CD4-positive, alpha-beta T cell treated with Interleukin-2 at 100 ng/mL for 4 hours (primary cell): ENCODE results near the gene CYTH3.
"Not testable (repeated sequence)": the region's sequence is repeated elsewhere in the genome, so short reads cannot be mapped to it uniquely, and the experiment has no call there.

Source experiments
- DNase-seq: peaks from one replicate; pipeline ENCODE4 v3.0.0-alpha.2; 2020; ENCODE audit warnings: low spot score

Gene CYTH3

GRCh38 chr7:6193709-6194108 lies 78.7 kb downstream of the CYTH3 start:
- no peak for DNase-seq

DNA sequence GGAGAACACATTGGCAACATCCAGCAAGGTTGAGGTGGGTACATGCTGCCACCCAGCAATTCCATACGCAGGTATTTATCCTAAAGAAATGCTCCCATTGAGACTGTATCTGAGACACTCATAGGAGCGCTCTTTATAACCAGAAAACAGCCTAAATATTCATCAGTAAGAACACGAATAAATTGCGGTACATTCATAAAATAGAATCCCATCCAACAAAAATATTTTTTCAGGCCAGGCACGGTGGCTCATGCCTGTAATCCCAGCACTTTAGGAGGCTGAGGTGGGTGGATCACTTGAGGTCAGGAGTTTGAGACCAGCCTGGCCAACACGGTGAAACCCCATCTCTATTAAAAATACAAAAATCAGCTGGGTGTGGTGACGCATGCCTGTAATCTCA lies 81.9 kb downstream of the CYTH3 start:
- not testable (repeated sequence) for DNase-seq

DNA sequence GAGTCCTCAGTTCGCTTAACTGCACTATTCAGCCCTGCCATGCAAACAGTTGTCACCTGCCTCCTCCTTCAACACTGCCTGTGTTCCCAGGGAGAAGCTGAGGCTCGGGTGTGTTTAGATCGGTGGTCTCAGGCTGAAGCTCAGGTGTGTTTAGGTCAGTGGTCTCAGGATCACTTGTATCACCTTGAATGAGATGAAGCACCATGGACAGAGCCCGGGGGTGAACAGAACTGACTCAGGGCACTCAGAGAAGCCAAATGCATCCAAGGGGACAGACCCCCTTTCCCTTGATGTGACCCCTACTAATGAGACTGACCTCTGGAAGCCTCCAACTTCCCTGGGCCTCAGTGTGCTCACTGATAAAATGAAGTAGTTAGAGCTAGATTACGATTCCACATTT lies 84.0 kb downstream of the CYTH3 start:
- no peak for DNase-seq

- no peak for DNase-seq
Observed at GRCh38 chr7:6186577-6186976, 85.8 kb downstream of the CYTH3 start.

DNA sequence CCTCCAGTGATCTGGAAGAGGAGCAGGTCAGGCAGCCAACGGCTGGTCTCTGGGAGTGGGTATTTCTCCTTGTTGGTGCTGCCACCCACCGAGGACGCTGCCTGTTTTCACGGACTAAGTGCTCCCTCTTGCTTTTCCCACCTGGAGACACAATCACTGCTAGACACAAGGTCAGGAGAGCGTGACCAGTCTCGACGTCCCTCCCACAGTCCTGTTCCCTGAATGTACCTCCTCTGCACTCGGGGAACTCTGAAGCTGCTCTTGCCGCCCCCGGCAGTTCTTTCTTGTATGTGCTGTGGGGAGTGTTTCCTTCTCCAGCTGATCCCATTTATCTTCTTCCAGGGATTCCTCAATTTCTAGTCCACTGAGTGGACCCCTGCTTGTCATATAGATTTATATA lies 89.4 kb downstream of the CYTH3 start:
- no peak for DNase-seq

DNA sequence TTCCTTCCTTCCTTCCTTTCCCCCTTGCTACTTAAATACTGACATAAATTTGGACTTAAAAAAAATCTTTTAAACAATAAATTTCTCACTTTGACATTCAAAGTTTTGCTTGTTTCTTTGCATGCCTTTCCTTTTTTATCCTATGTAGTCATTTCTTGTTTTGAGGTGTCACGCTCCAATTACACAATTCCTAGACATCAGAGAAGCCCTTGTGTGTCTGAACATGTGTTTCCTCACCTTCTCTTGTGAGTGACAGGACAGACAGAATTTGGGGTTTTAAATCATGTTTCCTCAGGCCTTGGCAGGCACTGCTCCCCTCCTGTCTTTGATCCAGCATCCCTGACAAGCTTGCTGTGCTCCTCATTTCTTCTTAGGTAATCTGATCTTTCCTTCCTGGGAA lies 91.3 kb downstream of the CYTH3 start:
- DNase-seq = no peak

GRCh38 chr7:6180344-6180725 lies 92.1 kb downstream of the CYTH3 start:
- DNase-seq = no peak

DNA sequence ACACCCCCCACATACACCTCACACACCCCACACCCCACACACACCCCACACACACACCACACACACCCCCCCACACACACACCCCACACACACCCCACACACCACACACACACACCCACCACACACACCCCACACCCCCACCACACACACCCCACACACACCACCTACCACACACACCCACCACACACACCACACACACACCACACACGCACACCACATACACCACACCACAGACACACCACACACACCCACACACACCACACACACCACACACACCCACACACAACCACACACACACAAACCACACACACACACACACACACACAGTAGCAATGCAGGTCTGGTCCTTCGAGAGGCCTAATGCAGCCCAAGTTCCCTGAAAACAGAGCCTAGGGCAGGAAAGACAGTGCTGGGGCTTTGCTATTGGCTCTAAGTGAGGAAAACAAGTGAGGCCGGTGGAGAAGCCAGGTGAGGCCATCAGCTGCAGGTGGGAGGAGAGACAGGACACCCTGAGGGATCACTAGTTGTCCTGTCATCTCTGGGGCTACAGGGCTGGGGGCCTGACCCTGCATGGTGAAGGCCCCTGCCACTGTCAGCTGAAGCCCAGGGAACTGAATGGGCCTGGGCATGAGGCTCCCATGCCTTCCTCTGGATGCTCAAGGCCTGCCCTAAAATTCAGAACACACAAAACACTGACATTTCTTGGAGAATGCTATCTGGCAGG lies 92.6 kb downstream of the CYTH3 start:
- no peak for DNase-seq

DNA sequence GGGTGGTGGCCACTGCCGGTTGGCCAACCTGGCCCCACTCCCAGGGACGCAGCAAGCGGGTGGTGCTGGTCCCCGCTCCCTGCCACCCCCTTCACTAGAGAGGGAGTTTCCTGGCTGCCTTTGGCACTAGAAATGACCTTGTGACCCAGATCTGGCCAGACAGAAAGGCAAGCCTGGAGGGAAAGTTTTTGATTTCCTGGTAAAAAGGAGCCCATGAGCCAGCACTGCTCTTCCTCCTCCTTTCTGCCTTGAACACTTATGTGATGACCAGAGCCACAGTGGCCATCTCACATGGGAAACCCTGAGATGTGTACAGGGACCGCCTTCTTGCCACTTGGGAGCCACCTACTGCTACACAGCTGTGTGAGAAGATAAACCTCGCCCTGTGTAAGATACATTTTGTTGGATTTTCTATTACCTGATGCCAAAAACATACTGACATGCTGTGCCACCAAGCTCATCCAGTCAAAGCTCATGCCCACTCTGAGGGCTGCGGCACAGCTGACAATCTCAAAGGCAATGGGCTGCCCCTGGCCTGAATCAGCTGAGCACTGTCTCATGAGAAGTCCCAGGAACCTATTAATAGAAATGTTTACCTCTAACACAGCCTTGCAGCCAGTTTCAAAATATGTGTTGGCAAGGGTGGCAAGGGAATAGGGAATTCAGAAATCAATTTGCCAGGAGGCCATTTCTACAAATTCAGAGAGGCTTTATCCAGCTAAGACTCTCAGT lies 94.0 kb downstream of the CYTH3 start:
- no peak for DNase-seq

GRCh38 chr7:6175645-6176044 lies 96.8 kb downstream of the CYTH3 start:
- DNase-seq = no peak

DNA sequence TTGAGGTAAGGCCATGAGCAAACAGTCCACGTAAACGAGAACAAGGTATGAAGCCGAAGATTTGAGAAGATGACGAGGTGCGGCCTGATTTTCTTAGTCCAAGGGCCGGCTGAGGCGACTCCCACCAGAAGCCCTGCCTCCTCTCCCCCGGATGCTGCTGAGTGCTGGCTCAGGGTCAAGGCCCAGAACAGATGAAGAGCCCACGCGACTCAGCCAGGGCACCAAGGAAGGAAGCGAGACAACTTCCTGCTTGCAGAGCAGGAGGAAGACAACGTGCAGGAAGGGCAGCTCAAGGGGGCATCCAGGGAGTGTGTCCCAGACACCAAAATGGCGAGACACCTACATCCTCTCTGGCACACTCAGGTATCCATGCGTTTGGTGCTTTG lies 99.5 kb downstream of the CYTH3 start:
- no peak for DNase-seq

GRCh38 chr7:6172224-6172909 lies 100.1 kb downstream of the CYTH3 start:
- DNase-seq = no peak

- DNase-seq = no peak
Observed at GRCh38 chr7:6171532-6172223, 100.7 kb downstream of the CYTH3 start.

DNA sequence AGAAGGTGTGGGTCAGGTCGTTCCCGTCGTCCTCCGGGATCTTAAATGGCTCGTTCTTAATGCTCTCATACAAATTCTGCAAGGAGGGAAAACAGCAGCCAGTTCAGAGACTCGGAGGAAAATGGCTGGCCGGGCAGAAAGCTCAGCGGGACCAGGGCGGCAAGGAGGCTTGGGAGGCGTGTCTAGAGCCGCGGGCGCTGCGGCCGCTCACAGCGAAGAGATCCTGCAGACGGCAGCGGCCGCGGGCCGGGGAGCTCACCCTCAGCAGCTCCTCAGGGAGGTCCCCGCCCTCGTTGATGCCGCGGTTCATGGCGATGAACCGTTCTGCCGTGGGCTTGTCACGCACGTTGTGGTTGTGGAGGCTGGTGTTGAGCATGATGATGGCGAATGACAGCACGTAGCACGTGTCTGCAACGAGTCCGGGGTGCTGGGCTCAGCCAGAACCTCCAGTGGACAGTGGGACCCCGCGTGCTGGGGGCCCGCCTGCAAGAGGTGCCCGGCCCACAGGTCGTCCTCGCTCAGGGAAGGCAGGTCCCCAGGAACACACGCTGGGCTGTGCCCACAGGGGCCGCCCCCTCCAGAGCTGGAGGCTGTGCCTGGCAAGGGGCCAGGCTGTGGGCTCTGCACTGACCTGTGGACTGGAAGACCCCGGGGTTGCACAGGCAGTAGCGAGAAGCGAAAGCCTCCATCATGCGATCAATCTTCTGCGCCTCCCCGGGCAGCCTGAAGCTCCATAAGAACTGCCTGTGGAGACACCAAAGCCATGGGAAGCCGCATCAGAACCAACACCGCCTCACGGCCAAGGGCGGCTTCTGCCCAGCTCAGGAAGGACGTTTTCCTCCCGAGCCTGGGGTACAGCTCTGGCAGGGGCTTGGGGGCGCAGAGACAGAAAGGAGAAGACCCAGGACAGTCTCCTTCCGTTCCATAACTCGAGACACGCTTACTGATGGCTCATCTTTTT lies 101.6 kb downstream of the CYTH3 start:
- no peak for DNase-seq

DNA sequence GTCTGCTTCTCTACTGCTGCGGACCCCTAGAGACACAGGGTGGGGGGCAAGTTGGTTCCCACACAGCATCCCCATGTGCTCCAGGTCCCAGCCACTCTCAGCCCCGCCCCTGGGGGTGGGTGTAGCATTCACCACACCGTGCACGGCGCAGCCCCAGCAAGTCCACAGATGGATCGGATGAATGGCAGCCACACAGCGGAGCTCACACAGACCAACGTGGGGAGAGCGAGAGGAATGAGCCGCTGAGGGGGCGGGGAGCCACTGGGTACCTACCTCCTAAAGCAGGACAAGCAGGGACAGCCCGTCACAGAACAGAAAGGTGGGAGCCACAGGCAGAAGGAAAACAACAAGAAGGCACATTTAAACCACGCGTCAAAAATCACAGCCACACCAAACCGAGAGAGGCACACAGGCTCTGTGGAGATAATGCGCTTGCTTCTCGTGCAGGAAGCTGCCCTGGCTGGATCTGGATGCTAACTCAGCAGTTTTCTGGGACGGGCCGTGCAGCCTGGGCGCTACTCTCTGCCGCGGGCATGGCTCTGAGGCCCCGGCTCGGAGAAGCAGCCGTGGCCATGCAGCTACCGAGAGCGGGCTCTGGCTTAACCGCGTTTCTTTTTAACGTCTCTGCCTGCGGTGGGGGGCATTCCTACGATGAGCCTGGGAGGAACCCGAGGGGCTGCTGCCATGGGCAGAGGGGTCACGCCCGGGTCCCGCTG lies 102.5 kb downstream of the CYTH3 start:
- no peak for DNase-seq

- no peak for DNase-seq
Observed at GRCh38 chr7:6168477-6168868, 104.0 kb downstream of the CYTH3 start.

- no peak for DNase-seq
Observed at GRCh38 chr7:6167587-6168476, 104.6 kb downstream of the CYTH3 start.

DNA sequence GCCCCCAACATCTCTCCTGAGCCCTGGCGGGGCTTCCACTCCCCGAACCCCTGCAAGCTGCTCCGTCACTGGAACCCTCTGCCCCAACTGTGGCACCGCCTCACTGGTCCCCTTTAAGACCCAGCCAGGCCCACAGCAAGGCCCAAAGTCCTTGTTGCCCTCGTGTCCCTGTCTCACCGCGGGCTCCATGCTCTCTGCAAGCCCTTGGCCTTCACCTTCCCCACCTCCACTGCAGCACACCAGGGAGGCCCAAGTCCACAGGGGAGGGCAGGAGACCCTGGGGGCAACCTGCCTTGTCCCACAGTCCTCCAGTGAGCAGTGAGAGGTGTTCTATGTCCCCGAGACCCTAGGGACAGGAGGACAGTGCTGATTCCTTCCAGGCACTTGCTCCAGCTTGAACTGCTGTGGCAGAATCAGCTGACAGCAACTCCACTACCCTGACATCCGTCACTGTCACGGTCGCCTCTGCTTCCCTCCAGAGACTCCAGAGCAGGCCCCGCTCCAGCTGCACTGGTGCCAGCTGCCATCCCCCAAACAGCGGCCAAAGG lies 105.3 kb downstream of the CYTH3 start:
- no peak for DNase-seq

DNA sequence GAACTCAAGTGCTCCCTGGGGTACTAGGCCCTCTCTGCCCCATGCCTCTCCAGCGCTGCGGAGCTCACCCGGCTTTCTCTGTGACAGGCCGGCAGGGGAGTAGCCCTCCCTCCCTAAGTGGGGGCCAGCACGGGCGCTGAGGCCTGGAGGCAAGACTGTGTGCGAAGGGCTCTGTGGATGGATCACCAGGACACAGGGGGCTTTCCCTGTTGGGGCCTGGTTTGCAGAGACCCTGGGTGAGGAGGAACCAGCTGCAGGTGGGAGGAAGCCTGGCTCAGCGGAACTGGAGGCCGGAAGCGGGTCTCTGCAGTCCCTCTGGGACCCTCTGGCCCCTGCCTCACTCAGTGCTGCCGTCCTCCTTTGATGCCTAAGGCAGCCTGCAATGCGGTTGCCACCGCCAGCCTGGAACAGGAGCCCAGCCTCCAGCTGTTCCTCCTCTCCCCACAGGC lies 106.0 kb downstream of the CYTH3 start:
- no peak for DNase-seq
